K562 (cell line): ENCODE results near the gene ZNF236. TPM values are rescaled to one million over a fixed set of nuclear protein-coding genes. Genes with fewer than 3 reads are reported as not detected.

Experiments
- ATAC-seq: fragments of 200-7000 bp; cut with Tn5 transposase; 3 replicates; pipeline ENCODE4 v1.9.1; 2020; ENCODE audit warnings: moderate library complexity
- BruUV-seq: library from RNA; stranded (reverse); fragments of 400-500 nt; replicated peaks from 2 replicates; lab custom pipeline; 2021; lab: Mats Ljungman, UMichigan
- CTCF ChIA-PET: fragments of 300-600 bp; formaldehyde crosslinking; extraction: SDS; loops from one replicate; lab custom pipeline; 2021; ENCODE audit warnings: low intra/inter-chr PET ratio; lab: Yijun Ruan, JAX
- POLR2A ChIA-PET: fragments of 300-600, 350-650 bp; sonication (Branson Sonifier 250); formaldehyde crosslinking; extraction: SDS; loops from one replicate; lab custom pipeline; 2021; ENCODE audit warnings: antibody characterized with exemption, inconsistent platforms; lab: Yijun Ruan, JAX
- DNase-seq, 4 experiments: peaks; one replicate each; pipeline versions ENCODE4 v3.0.0 to v3.0.0-alpha.2; 2011 to 2018; ENCODE audit warnings: low spot score in 3 of 4, mixed read lengths in 3 of 4; ENCODE audit errors: extremely low read depth in 1 of 4
- FAIRE-seq: peaks from 2 replicates; lab custom pipeline; 2011; peaks lifted over from hg19 to GRCh38; lab: Jason Lieb, UNC
- H2AFZ ChIP-seq: 2 replicates; pipeline ENCODE4 v1.6.0; 2011; ENCODE audit warnings: low read depth, low read length, control low read depth, inconsistent platforms
- H3K27ac ChIP-seq: fragments of 200-600 bp; 3 replicates; pipeline ENCODE4 v1.8.0; 2011; ENCODE audit warnings: low read depth, mild to moderate bottlenecking, control low read depth, inconsistent platforms, low read length, moderate library complexity, mixed read lengths; ENCODE audit errors: extremely low read depth
- H3K27me3 ChIP-seq, 2 experiments: fragments of 300-600 bp in 1 of 2; 2 replicates in 1 of 2; 3 replicates in 1 of 2; pipeline versions ENCODE4 v1.6.0 to v1.8.0; 2011; ENCODE audit warnings: inconsistent platforms in 2 of 2, low read length in 2 of 2, mild to moderate bottlenecking in 1 of 2, mixed read lengths in 1 of 2, moderate library complexity in 1 of 2; ENCODE audit not compliant: control insufficient read depth in 2 of 2, insufficient read depth in 2 of 2
- H3K36me3 ChIP-seq: fragments of 300-600 bp; 3 replicates; pipeline ENCODE4 v1.8.0; 2011; ENCODE audit warnings: mild to moderate bottlenecking, low read length, inconsistent platforms; ENCODE audit not compliant: control insufficient read depth, insufficient read depth
- H3K4me1 ChIP-seq, 2 experiments: fragments of 200-600 bp in 1 of 2; replicated peaks in 1 of 2; 2 replicates in 1 of 2; 3 replicates in 1 of 2; pipeline versions ENCODE4 v1.5.1 to v1.8.0; 2011; ENCODE audit warnings: inconsistent platforms in 2 of 2, low read length in 2 of 2, mild to moderate bottlenecking in 1 of 2, mixed read lengths in 1 of 2, moderate library complexity in 1 of 2; ENCODE audit not compliant: control insufficient read depth in 2 of 2, insufficient read depth in 2 of 2
- H3K4me2 ChIP-seq: 2 replicates; pipeline ENCODE4 v1.6.1; 2011; ENCODE audit warnings: low read length, control low read depth, inconsistent platforms, mixed read lengths; ENCODE audit not compliant: insufficient read depth
- H3K4me3 ChIP-seq: fragments of 200-600 bp; sonication (generic), shearing (Covaris generic); 2 replicates; pipeline ENCODE4 v1.5.1; 2016; ENCODE audit warnings: control low read depth, inconsistent platforms
- H3K79me2 ChIP-seq: fragments of 200-600 bp; 3 replicates; pipeline ENCODE4 v1.8.0; 2011; ENCODE audit warnings: low read length, inconsistent platforms; ENCODE audit not compliant: control insufficient read depth, insufficient read depth
- H3K9ac ChIP-seq, 2 experiments: 2 replicates each; pipeline versions ENCODE4 v1.6.0 to v1.6.1; 2011; ENCODE audit warnings: low read depth in 2 of 2, low read length in 2 of 2, control low read depth in 1 of 2, inconsistent platforms in 1 of 2, mild to moderate bottlenecking in 1 of 2, mixed read lengths in 1 of 2; ENCODE audit not compliant: insufficient read depth in 1 of 2
- H3K9me1 ChIP-seq: one replicate; pipeline ENCODE4 v1.6.0; 2011; ENCODE audit warnings: inconsistent platforms, mild to moderate bottlenecking, low read length, moderate library complexity; ENCODE audit not compliant: control insufficient read depth, insufficient read depth
- H3K9me3 ChIP-seq: replicated peaks from 2 replicates; pipeline ENCODE4 v1.5.1; 2011; ENCODE audit warnings: low read depth, low read length, inconsistent platforms; ENCODE audit not compliant: control insufficient read depth, insufficient read depth
- H4K20me1 ChIP-seq: replicated peaks from 2 replicates; pipeline ENCODE4 v1.6.1; 2011; ENCODE audit warnings: low read length, inconsistent platforms, mixed read lengths; ENCODE audit not compliant: control insufficient read depth, insufficient read depth
- HDAC8 ChIP-seq: fragments of 450-650 bp; IDR thresholded peaks from 2 replicates; pipeline ENCODE4 v1.6.1; 2016; ENCODE audit warnings: mild to moderate bottlenecking, missing genetic modification characterization, moderate library complexity, missing compliant biosample characterization
- NFE2 ChIP-seq: IDR thresholded peaks from 2 replicates; pipeline ENCODE4 v1.6.1; 2014; ENCODE audit warnings: antibody characterized with exemption, low read depth
- PRMT5 ChIP-seq: sonication (generic); formaldehyde crosslinking; IDR thresholded peaks from 2 replicates; pipeline ENCODE4 v1.5.0; 2020; ENCODE audit warnings: missing genetic modification reagents
- RFX7 ChIP-seq: fragments of 250-450 bp; sonication (Bioruptor Pico); IDR thresholded peaks from 2 replicates; pipeline ENCODE4 v1.5.1; 2021; ENCODE audit warnings: mild to moderate bottlenecking
- TBP ChIP-seq: optimal IDR thresholded peaks from 2 replicates; pipeline ENCODE3; 2011; ENCODE audit warnings: low read depth, low read length, improper control_type of control experiment
- ZNF583 ChIP-seq: fragments of 250-450 bp; sonication (Bioruptor Pico); IDR thresholded peaks from 2 replicates; pipeline ENCODE4 v1.4.0; 2020
- WGBS: fragments of 100-300 bp; shearing (Covaris generic); methylation state at CpG from one replicate; pipeline ENCODE4 v1.1.6; 2016; ENCODE audit warnings: low coverage, mixed read lengths; ENCODE audit not compliant: insufficient coverage; ENCODE audit errors: missing lambda C conversion rate; 5-methylcytosine and 5-hydroxymethylcytosine counted together
- in situ Hi-C: fragments of 300-500 bp; cut with MboI; formaldehyde crosslinking; loops from 4 replicates; pipeline ENCODE4 v1.15.0; 2018; ENCODE audit warnings: inconsistent platforms, mixed read lengths
- intact Hi-C: fragments of 100-400 bp; cut with micrococcal nuclease; formaldehyde crosslinking; loops from 2 replicates; pipeline ENCODE4 v1.14.2; 2022
- polyA plus RNA-seq, 8 experiments: library from polyadenylated mRNA; depleted of rRNA in 4 of 8; stranded (reverse) in 5 of 8; unstranded in 3 of 8; fragments of >200 nt; fragmentation: Nextera tagmentation in 2 of 8; fragmentation: Illumina TruSeq in 1 of 8; extraction: Ambion mirVana in 2 of 8; extraction: Trizol in 1 of 8; gene quantifications; 2 replicates each; pipeline versions ENCODE4 v1.2.1 to v1.2.3, GENCODE V29; 2011 to 2014; ENCODE audit warnings: inconsistent platforms in 1 of 8, missing spikeins in 1 of 8
- total RNA-seq, 7 experiments: library from RNA; depleted of rRNA in 6 of 7; stranded (reverse); fragments of >200 nt in 6 of 7; fragmentation: Illumina TruSeq in 2 of 7; extraction: Trizol in 2 of 7; gene quantifications; 2 replicates each; pipeline versions ENCODE4 v1.2.1 to v1.2.3, GENCODE V29; 2011 to 2021; ENCODE audit warnings: low replicate concordance in 1 of 7
- TF ChIP-seq, protein P1 (sequence below): fragments of 450-650 bp; formaldehyde crosslinking; IDR thresholded peaks from 2 replicates; pipeline ENCODE4 v1.4.0; 2020; ENCODE audit warnings: mild to moderate bottlenecking, mixed read lengths

ZNF236 gene
- total and polyA plus RNA-seq, 9 of the 15 experiments (the other 6 are each of a cell fraction or from before 2014, with no cell fraction given), result 0.35 to 8.7 (median 3.4) TPM

DNA sequence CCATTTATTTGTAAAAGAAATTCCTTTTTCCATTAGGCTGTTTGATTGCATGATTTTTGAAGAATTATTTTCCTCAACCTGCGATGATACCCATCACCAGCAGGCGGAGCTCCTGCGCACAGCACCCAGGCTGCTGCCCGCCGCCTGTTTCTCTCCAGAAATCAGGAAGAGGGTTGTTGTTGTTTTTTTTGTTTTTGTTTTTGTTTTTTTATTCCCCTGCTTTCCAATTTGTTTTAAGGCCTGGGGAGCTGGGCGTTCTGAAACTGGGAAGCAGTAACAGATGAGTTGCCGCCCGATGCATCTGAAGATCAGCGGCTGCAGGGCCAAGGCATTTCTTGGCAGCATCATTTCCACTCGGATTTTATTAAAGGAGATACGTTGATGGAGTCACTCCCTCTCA, 178.2 kb downstream of the ZNF236 start (continued):
- TF ChIP-seq, protein P1, sequence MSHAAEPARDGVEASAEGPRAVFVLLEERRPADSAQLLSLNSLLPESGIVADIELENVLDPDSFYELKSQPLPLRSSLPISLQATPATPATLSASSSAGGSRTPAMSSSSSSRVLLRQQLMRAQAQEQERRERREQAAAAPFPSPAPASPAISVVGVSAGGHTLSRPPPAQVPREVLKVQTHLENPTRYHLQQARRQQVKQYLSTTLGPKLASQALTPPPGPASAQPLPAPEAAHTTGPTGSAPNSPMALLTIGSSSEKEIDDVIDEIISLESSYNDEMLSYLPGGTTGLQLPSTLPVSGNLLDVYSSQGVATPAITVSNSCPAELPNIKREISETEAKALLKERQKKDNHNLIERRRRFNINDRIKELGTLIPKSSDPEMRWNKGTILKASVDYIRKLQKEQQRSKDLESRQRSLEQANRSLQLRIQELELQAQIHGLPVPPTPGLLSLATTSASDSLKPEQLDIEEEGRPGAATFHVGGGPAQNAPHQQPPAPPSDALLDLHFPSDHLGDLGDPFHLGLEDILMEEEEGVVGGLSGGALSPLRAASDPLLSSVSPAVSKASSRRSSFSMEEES, result no peak
- no peak for TF ChIP-seq ZNF583 (CRISPR knock-in tag)
- TF ChIP-seq TBP, result no peak
- no peak for TF ChIP-seq HDAC8 (tag)
- TF ChIP-seq RFX7, result no peak
- TF ChIP-seq NFE2, result no peak

DNA sequence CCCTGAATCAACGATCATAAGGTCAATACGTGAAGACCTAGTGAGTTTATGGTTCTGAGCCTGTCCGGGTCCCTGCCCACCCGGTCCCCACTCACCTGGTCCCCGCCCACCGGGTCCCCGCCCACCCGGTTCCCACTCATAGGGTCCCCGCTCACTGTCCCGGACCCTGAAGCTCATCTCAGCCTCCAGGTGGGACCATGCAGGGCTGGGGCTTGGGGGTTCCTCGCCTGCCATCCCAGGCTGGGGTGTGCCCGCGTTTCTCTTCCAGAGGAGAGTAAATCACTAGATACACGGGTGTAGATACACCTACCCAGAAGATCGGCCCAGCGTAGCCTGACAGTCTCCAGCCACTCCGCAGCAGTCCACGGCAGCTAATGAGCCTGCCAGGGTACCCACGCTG, 178.7 kb downstream of the ZNF236 start:
- no peaks in the 10 kb centered on the region for H3K36me3 ChIP-seq
- DNase-seq, result no peak
- peaks cover 6 to 44% of the 10 kb centered on the region in 2 experiments; a peak in 4 of 5 replicates for H3K27me3 ChIP-seq
- ATAC-seq, result no peak
- POLR2A ChIA-PET, result no interaction called here
- H3K79me2 ChIP-seq, result no peaks in the 10 kb centered on the region
- CTCF ChIA-PET, result interaction anchor here (0.7 to 1.2 kb wide), 2 partner anchors 91 to 650 kb away, joined by 3 to 4 read pairs; no protein-coding TSS in a partner anchor
- no peak overlapping the region for H3K4me3 ChIP-seq
- intact Hi-C loops, result loop anchor here (5.0 to 10.0 kb wide), 2 partner anchors 54 to 646 kb away; no protein-coding TSS in a partner anchor
- H2AFZ ChIP-seq, result no peak overlapping the region
- no peak for FAIRE-seq
- no peak overlapping the region for H3K9ac ChIP-seq
- no peaks in the 10 kb centered on the region; a peak in 1 of 5 replicates for H3K4me1 ChIP-seq
- no peak for TF ChIP-seq PRMT5 (CRISPR knock-in tag)
- no peaks in the 10 kb centered on the region for H3K9me1 ChIP-seq
- BruUV-seq, result no TSS peak
- in situ Hi-C loops, result no loop called here
- H3K27ac ChIP-seq, result no peak overlapping the region
- H3K4me2 ChIP-seq, result no peak overlapping the region
- H4K20me1 ChIP-seq, result no peaks in the 10 kb centered on the region
- 15% methylated on average over 8 of the region's 19 CpGs for WGBS
- no peaks in the 10 kb centered on the region for H3K9me3 ChIP-seq
